Stimulated activated CD4-positive, alpha-beta T cell treated with anti-CD3 and anti-CD28 coated beads, TNF-alpha, amount 100 ng/mL, for 24 hours (primary cell): ENCODE results near the gene NGEF.

Experiments
- DNase-seq, 3 experiments: peaks; one replicate each; pipeline ENCODE4 v3.0.0-alpha.2; 2020; ENCODE audit warnings: low read depth in 3 of 3

NGEF gene

GRCh38 chr2:232998666-232998985 lies 14.4 kb downstream of the NGEF start:
- DNase-seq, result no peak

GRCh38 chr2:232997749-232998665 lies 15.0 kb downstream of the NGEF start:
- no peak for DNase-seq

GRCh38 chr2:232994446-232994845 lies 18.6 kb downstream of the NGEF start:
- no peak for DNase-seq

GRCh38 chr2:232993231-232993821 lies 19.7 kb downstream of the NGEF start:
- no peak for DNase-seq

- DNase-seq, result no peak
These were observed 26.9 kb downstream of the NGEF start for GRCh38 chr2:232986155-232986554.

GRCh38 chr2:232984451-232985207 lies 28.4 kb downstream of the NGEF start:
- DNase-seq, result no peak

- no peak for DNase-seq
These were observed 29.4 kb downstream of the NGEF start for GRCh38 chr2:232983669-232984140.

- no peak for DNase-seq
These were observed 30.0 kb downstream of the NGEF start for GRCh38 chr2:232982926-232983668.

GRCh38 chr2:232981767-232982360 lies 31.2 kb downstream of the NGEF start:
- DNase-seq, result no peak

GRCh38 chr2:232981356-232981755 lies 31.7 kb downstream of the NGEF start:
- DNase-seq, result no peak

GRCh38 chr2:232980683-232981082 lies 32.4 kb downstream of the NGEF start:
- DNase-seq, result no peak

GRCh38 chr2:232979871-232980461 lies 33.1 kb downstream of the NGEF start:
- DNase-seq, result no peak

- no peak for DNase-seq
These were observed 35.6 kb downstream of the NGEF start for GRCh38 chr2:232977438-232977971.

GRCh38 chr2:232976666-232977437 lies 36.2 kb downstream of the NGEF start:
- DNase-seq, result no peak

- no peak for DNase-seq
These were observed 36.9 kb downstream of the NGEF start for GRCh38 chr2:232976176-232976575.

- DNase-seq, result no peak
These were observed 38.7 kb downstream of the NGEF start for GRCh38 chr2:232974396-232974795.

- no peak for DNase-seq
These were observed 39.3 kb downstream of the NGEF start for GRCh38 chr2:232973796-232974195.

- DNase-seq, result no peak
These were observed 39.9 kb downstream of the NGEF start for GRCh38 chr2:232973011-232973735.

GRCh38 chr2:232971744-232972143 lies 41.3 kb downstream of the NGEF start:
- no peak for DNase-seq
